ENCODE measurements around the gene PIEZO2. TPM values are rescaled to one million over a fixed set of nuclear protein-coding genes. Genes with fewer than 3 reads are reported as not detected.

PIEZO2 gene
- total RNA-seq, 1 experiment from 2014 or later: 0.57 TPM

- BruUV-seq (replicated peaks): no TSS peak
- Histone ChIP-seq H3K27ac (ENCODE audit: low read length) (no peak overlapping the region), H3K4me3 (ENCODE audit: low read depth in 2 of 2, low read length in 2 of 2) (no peak overlapping the region), H3K9me3 (ENCODE audit: control insufficient read depth, insufficient read depth, low read depth, low read length) (no peaks in the 10 kb centered on the region), H3K4me1 (ENCODE audit: control insufficient read depth, insufficient read depth, low read length) (no peaks in the 10 kb centered on the region), H3K36me3 (ENCODE audit: control insufficient read depth, insufficient read depth, low read length) (no peaks in the 10 kb centered on the region), H3K27me3 (ENCODE audit: control insufficient read depth, insufficient read depth, low read length) (no peaks in the 10 kb centered on the region)
- ChIA-PET POLR2A (no interaction called here), CTCF (interaction anchor here (0.6 kb wide), 1 partner anchor 177 kb away, joined by 3 read pairs; no protein-coding TSS in a partner anchor)
- ATAC-seq (no peak), DNase-seq (ENCODE audit: low read depth, low spot score) (no peak)
- intact Hi-C loops (cut with micrococcal nuclease; ENCODE audit: unreplicated experiment): no loop called here
- TF ChIP-seq SIN3A (IDR thresholded peaks at IDR 0.05; ENCODE audit: borderline replicate concordance, insufficient read depth, low read depth, low read length) (no peak), REST (IDR thresholded peaks at IDR 0.05; ENCODE audit: insufficient read depth in 1 of 2, low read depth in 2 of 2, low read length in 1 of 2) (no peak), CTCF (IDR thresholded peaks at IDR 0.05) (no peak), TCF7L2 (IDR thresholded peaks at IDR 0.05; ENCODE audit: low read depth, low read length) (no peak), POLR2AphosphoS5 (IDR thresholded peaks at IDR 0.05; ENCODE audit: low read depth, low read length) (no peak)
- in situ Hi-C loops (cut with HindIII; ENCODE audit: low pct_unique_long_range_greater_than_20kb, low sequenced_read_pairs): no loop called here
Measured at GRCh38 chr18:11034884-11035283, 114.5 kb downstream of the PIEZO2 start.

- no peaks in the 10 kb centered on the region for H3K4me1 ChIP-seq (ENCODE audit: control insufficient read depth, insufficient read depth, low read length)
- BruUV-seq (replicated peaks): no TSS peak
- in situ Hi-C loops (cut with HindIII; ENCODE audit: low pct_unique_long_range_greater_than_20kb, low sequenced_read_pairs) (no loop called here), intact Hi-C loops (cut with micrococcal nuclease; ENCODE audit: unreplicated experiment) (no loop called here)
- TF ChIP-seq CTCF (IDR thresholded peaks at IDR 0.05) (no peak), POLR2AphosphoS5 (IDR thresholded peaks at IDR 0.05; ENCODE audit: low read depth, low read length) (no peak), TCF7L2 (IDR thresholded peaks at IDR 0.05; ENCODE audit: low read depth, low read length) (no peak), SIN3A (IDR thresholded peaks at IDR 0.05; ENCODE audit: borderline replicate concordance, insufficient read depth, low read depth, low read length) (no peak), REST (IDR thresholded peaks at IDR 0.05; ENCODE audit: insufficient read depth in 1 of 2, low read depth in 2 of 2, low read length in 1 of 2) (no peak)
- no peaks in the 10 kb centered on the region for H3K36me3 ChIP-seq (ENCODE audit: control insufficient read depth, insufficient read depth, low read length)
- no peak for DNase-seq (ENCODE audit: low read depth, low spot score)
- no peak for ATAC-seq
- no peak overlapping the region for H3K27ac ChIP-seq (ENCODE audit: low read length)
- no peak overlapping the region for H3K4me3 ChIP-seq (ENCODE audit: low read depth in 2 of 2, low read length in 2 of 2)
- ChIA-PET POLR2A (no interaction called here), CTCF (no interaction called here)
- no peaks in the 10 kb centered on the region for H3K9me3 ChIP-seq (ENCODE audit: control insufficient read depth, insufficient read depth, low read depth, low read length)
- no peaks in the 10 kb centered on the region for H3K27me3 ChIP-seq (ENCODE audit: control insufficient read depth, insufficient read depth, low read length)
Measured at GRCh38 chr18:11033503-11033902, 115.9 kb downstream of the PIEZO2 start.

Measured in Panc1 (cell line).